Neural cell (in vitro differentiated cells): ENCODE results near the gene NMB.
A peak's percentile ranks its signal among the peaks of the same experiment; 100 is the strongest.

Experiments
- EZH2 ChIP-seq: fragments of 200-600, 300-800 bp; shearing (Covaris generic), sonication (generic); IDR thresholded peaks from 2 replicates; pipeline ENCODE4 v1.6.1; 2014; ENCODE audit warnings: antibody characterized with exemption, low read length, borderline replicate concordance, mild to moderate bottlenecking; ENCODE audit not compliant: insufficient read depth, poor library complexity, severe bottlenecking
- POLR2AphosphoS5 ChIP-seq: IDR thresholded peaks from 2 replicates; pipeline ENCODE4 v1.6.1; 2012
- TF ChIP-seq, protein P1 (sequence below): fragments of 450-650 bp; IDR thresholded peaks from 2 replicates; pipeline ENCODE4 v1.5.1; 2014; ENCODE audit warnings: antibody characterized with exemption, mild to moderate bottlenecking, moderate library complexity; ENCODE audit not compliant: poor library complexity, severe bottlenecking

DNA sequence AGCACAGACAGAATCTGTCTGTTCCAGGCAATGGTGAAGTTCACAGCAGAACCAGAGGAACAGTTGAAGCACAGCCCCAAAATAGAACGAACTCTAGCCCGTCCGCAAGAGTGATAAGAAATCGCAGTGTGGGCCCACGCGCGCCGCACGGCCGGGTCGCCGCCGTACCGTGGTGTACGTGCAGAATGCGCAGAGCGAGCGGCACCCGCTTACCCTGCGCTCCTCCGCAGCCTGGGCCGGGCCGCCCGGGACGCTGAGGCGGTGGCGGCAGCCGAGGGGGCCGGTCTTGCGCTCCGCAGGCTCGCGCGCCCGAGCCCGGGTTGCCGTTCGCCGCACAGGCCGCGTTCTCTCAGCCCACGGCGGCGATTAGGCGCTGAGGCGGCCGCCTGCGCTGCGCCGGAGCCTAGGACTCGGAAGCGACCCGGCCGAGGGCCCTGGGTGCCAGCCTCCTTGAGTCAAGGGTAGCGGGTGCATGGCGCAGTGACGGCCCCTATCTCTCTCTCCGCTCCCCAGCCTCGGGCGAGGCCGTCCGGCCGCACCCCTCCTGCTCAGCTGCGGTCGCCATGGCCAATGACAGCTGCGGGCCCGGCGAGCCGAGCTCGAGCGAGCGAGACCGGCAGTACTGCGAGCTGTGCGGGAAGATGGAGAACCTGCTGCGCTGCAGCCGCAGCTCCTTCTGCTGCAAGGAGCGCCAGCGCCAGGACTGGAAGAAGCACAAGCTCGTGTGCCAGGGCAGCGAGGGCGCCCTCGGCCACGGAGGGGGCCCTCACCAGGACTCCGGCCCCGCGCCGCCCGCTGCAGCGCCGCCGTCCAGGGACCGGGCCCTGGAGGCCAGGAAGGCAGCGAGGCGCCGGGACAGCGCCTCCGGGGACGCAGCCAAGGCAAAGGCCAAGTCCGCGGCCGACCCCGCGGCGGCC, 24.4 kb downstream of the NMB start:
- TF ChIP-seq POLR2AphosphoS5 (peak; percentile 50), EZH2 (no peak)
- TF ChIP-seq, protein P1, sequence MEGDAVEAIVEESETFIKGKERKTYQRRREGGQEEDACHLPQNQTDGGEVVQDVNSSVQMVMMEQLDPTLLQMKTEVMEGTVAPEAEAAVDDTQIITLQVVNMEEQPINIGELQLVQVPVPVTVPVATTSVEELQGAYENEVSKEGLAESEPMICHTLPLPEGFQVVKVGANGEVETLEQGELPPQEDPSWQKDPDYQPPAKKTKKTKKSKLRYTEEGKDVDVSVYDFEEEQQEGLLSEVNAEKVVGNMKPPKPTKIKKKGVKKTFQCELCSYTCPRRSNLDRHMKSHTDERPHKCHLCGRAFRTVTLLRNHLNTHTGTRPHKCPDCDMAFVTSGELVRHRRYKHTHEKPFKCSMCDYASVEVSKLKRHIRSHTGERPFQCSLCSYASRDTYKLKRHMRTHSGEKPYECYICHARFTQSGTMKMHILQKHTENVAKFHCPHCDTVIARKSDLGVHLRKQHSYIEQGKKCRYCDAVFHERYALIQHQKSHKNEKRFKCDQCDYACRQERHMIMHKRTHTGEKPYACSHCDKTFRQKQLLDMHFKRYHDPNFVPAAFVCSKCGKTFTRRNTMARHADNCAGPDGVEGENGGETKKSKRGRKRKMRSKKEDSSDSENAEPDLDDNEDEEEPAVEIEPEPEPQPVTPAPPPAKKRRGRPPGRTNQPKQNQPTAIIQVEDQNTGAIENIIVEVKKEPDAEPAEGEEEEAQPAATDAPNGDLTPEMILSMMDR: peak; percentile 23
